Esophagus squamous epithelium (tissue), 5 donors: ENCODE measurements around the gene PRICKLE3. TPM values are rescaled to one million over a fixed set of nuclear protein-coding genes. Genes with fewer than 3 reads are reported as not detected.
"Not testable (repeated sequence)": the region's sequence is repeated elsewhere in the genome, so short reads cannot be mapped to it uniquely, and the experiment has no call there.

ENCODE experiments used
- DNase-seq: peaks from one replicate; lab custom pipeline; 2025; lab: John Stamatoyannopoulos, UW
- H3K27ac ChIP-seq, 4 donors: fragments of 200-600 bp; sonication (generic); one replicate each; pipeline ENCODE4 v1.5.1; 2016 to 2019; ENCODE audit warnings: mild to moderate bottlenecking in 1 of 4
- H3K27me3 ChIP-seq, 4 donors: fragments of 200-600 bp; sonication (generic); 1 replicate in 3 of 4; 2 replicates in 1 of 4; pipeline versions ENCODE4 v1.5.1 to v1.6.0; 2017 to 2021; ENCODE audit warnings: antibody characterized with exemption in 1 of 4
- H3K36me3 ChIP-seq, 3 donors: fragments of 200-600 bp; sonication (generic); one replicate each; pipeline ENCODE4 v1.5.1; 2016 to 2019
- H3K4me1 ChIP-seq, 3 donors: fragments of 200-600 bp; sonication (generic); one replicate each; pipeline ENCODE4 v1.5.1; 2017 to 2019
- H3K4me3 ChIP-seq, 4 donors: fragments of 200-600 bp; sonication (generic); 1 replicate in 3 of 4; 2 replicates in 1 of 4; pipeline ENCODE4 v1.5.1; 2016 to 2019; ENCODE audit warnings: mild to moderate bottlenecking in 2 of 4, moderate library complexity in 1 of 4
- H3K9me3 ChIP-seq, 3 donors: fragments of 200-600 bp; sonication (generic); one replicate each; pipeline ENCODE4 v1.5.1; 2016 to 2019
- CTCF ChIP-seq, 6 experiments: fragments of 450-650 bp in 4 of 6; fragments of 200-600 bp in 2 of 6; sonication (generic) in 2 of 6; IDR thresholded peaks; one replicate each; pipeline ENCODE4 v1.5.1; 2016 to 2019; ENCODE audit warnings: antibody characterized with exemption in 6 of 6, mild to moderate bottlenecking in 4 of 6, moderate library complexity in 4 of 6
- POLR2A ChIP-seq, 4 donors: fragments of 450-650 bp; IDR thresholded peaks; one replicate each; pipeline ENCODE4 v1.6.1; 2017; ENCODE audit warnings: antibody characterized with exemption in 4 of 4, mild to moderate bottlenecking in 4 of 4, moderate library complexity in 3 of 4
- WGBS, 2 donors: methylation state at CpG; one replicate each; pipeline ENCODE4 v1.1.5; 2018; 5-methylcytosine and 5-hydroxymethylcytosine counted together
- intact Hi-C: fragments of 100-400 bp; cut with DNase I; formaldehyde crosslinking; loops from one replicate; pipeline ENCODE4 v1.15.0; 2022
- total RNA-seq, 4 donors: library from RNA; depleted of rRNA; stranded (reverse); fragments of >200 nt; gene quantifications; one replicate each; pipeline ENCODE4 v1.1.0, GENCODE V29; 2016
- donor health status: DM: yes; HTN: yes; CAD: no.

The PRICKLE3 gene
- total RNA-seq, 4 donors from 2014 or later = 15.7 to 33.8 (median 19.9) TPM

DNA sequence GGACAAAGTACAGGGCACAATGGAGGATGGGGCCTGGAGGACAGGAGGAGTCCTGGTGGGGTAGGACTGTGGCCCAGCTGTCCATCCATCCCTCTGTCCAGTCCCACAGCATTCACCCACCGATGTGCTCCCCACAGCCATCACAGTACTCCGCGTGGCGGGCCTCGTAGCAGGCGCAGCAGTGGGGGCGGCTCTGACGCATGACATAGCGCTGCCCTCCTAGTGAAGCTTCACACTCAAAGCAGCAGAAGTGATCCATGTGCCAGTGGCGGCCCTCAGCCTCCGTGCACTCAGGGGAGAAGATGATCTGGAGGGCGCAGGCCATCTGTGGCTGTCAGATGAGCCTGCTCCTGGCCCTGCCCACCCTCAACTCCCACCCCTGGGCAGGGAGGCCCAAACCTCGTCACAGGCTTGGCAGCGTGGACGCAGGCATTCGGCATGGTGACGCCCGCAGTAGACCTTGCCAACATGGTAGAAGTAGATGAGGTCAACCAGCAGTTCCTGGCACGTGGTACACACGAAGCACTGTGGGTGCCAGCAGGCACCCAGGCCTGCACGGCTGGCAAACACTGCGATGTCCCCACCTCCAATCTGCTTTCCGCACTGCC is 8.2 kb downstream of the PRICKLE3 start:
- 98% methylated on average over 9 of the region's 23 CpGs; no CpG with 5 or more reads in 1 of the 2 donors for WGBS, 2 donors
- intact Hi-C loops = no loop called here
- H3K4me3 ChIP-seq = no peak overlapping the region
- TF ChIP-seq CTCF (IDR thresholded peaks at IDR 0.05) = no peak
- TF ChIP-seq POLR2A (IDR thresholded peaks at IDR 0.05) = no peak
- H3K36me3 ChIP-seq = peaks cover 0 to 79% (median 0%) of the 10 kb centered on the region in 3 donors
- peaks cover 0 to 53% (median 7%) of the 10 kb centered on the region in 3 donors for H3K4me1 ChIP-seq
- no peaks in the 10 kb centered on the region for H3K27me3 ChIP-seq
- H3K27ac ChIP-seq = peak overlapping the region; percentile 81 to 96 (median 90)
- no peaks in the 10 kb centered on the region for H3K9me3 ChIP-seq
- no peak for DNase-seq

- intact Hi-C loops = no loop called here
- no peaks in the 10 kb centered on the region for H3K27me3 ChIP-seq
- DNase-seq = no peak
- no peak overlapping the region for H3K4me3 ChIP-seq
- 20 to 62% methylated on average over 2 of the region's 4 CpGs for WGBS, 2 donors
- TF ChIP-seq CTCF (IDR thresholded peaks at IDR 0.05) (peak in 2 of 6 experiments; percentile 5 to 11), POLR2A (IDR thresholded peaks at IDR 0.05) (no peak)
- H3K9me3 ChIP-seq = no peaks in the 10 kb centered on the region
- peak overlapping the region; percentile 81 to 96 (median 90) for H3K27ac ChIP-seq
- H3K36me3 ChIP-seq = peaks cover 0 to 73% (median 0%) of the 10 kb centered on the region in 3 donors
- H3K4me1 ChIP-seq = peaks cover 0 to 57% (median 7%) of the 10 kb centered on the region in 3 donors
Measured at GRCh38 chrX:49177338-49177833, 8.8 kb downstream of the PRICKLE3 start.

GRCh38 chrX:49176421-49177326 is 9.5 kb downstream of the PRICKLE3 start:
- Histone ChIP-seq H3K27ac (peak overlapping the region; percentile 81 to 96 (median 90)), H3K9me3 (no peaks in the 10 kb centered on the region), H3K36me3 (peaks cover 0 to 66% (median 0%) of the 10 kb centered on the region in 3 donors), H3K4me3 (peak overlapping the region in 1 of 4 donors; percentile 23), H3K27me3 (no peaks in the 10 kb centered on the region), H3K4me1 (peaks cover 0 to 57% (median 7%) of the 10 kb centered on the region in 3 donors)
- intact Hi-C loops = no loop called here
- TF ChIP-seq POLR2A (IDR thresholded peaks at IDR 0.05) (peak in 1 of 4 donors; percentile 37), CTCF (IDR thresholded peaks at IDR 0.05) (no peak)
- 22 to 70% methylated on average over 10 to 18 of the region's 27 CpGs for WGBS, 2 donors
- no peak for DNase-seq

GRCh38 chrX:49175435-49176274 is 10.5 kb downstream of the PRICKLE3 start:
- Histone ChIP-seq H3K9me3 (no peaks in the 10 kb centered on the region), H3K36me3 (peaks cover 0 to 60% (median 0%) of the 10 kb centered on the region in 3 donors), H3K4me3 (peak overlapping the region in 1 of 4 donors; percentile 23), H3K4me1 (peaks cover 0 to 65% (median 7%) of the 10 kb centered on the region in 3 donors), H3K27me3 (no peaks in the 10 kb centered on the region), H3K27ac (peak overlapping the region; percentile 73 to 96 (median 90))
- DNase-seq = no peak
- TF ChIP-seq POLR2A (IDR thresholded peaks at IDR 0.05) = no peak
- 37 to 59% methylated on average over 7 to 15 of the region's 43 CpGs for WGBS, 2 donors
- intact Hi-C loops = no loop called here

- intact Hi-C loops = no loop called here
- WGBS, 2 donors = 18 to 79% methylated on average over 2 of the region's 3 CpGs
- DNase-seq = no peak
- Histone ChIP-seq H3K27ac (peak overlapping the region; percentile 93 to 96 (median 95)), H3K4me3 (no peak overlapping the region), H3K4me1 (peaks cover 0 to 65% (median 7%) of the 10 kb centered on the region in 3 donors), H3K9me3 (no peaks in the 10 kb centered on the region), H3K27me3 (no peaks in the 10 kb centered on the region), H3K36me3 (peaks cover 0 to 51% (median 0%) of the 10 kb centered on the region in 3 donors)
- TF ChIP-seq CTCF (IDR thresholded peaks at IDR 0.05) (no peak), POLR2A (IDR thresholded peaks at IDR 0.05) (no peak)
Measured at GRCh38 chrX:49174723-49175122, 11.4 kb downstream of the PRICKLE3 start.

- H3K36me3 ChIP-seq = peaks cover 0 to 39% (median 0%) of the 10 kb centered on the region in 3 donors
- H3K27me3 ChIP-seq, H3K9me3 ChIP-seq, DNase-seq, intact Hi-C loops: not testable (repeated sequence)
- 70% methylated on average over 2 of the region's 8 CpGs; no CpG with 5 or more reads in 1 of the 2 donors for WGBS, 2 donors
- H3K4me3 ChIP-seq = peak overlapping the region in 2 of 4 donors; percentile 66 to 75
- peaks cover 0 to 72% (median 7%) of the 10 kb centered on the region in 3 donors for H3K4me1 ChIP-seq
- H3K27ac ChIP-seq = peak overlapping the region; percentile 93 to 96 (median 95)
Measured at GRCh38 chrX:49173544-49173943, 12.6 kb downstream of the PRICKLE3 start.
